HG02588 (cell line): ENCODE data around the gene DFFB.

ENCODE experiments used
- ATAC-seq: cut with Tn5 transposase; IDR thresholded peaks from one replicate; pipeline ENCODE4 v1.9.1; 2021; ENCODE audit warnings: mild to moderate bottlenecking, moderate library complexity; ENCODE audit not compliant: unreplicated experiment

DFFB gene

GRCh38 chr1:3828391-3828790 lies 28.9 kb upstream of the DFFB start:
- no peak for ATAC-seq

- ATAC-seq = no peak
Measured at GRCh38 chr1:3831689-3832088, 25.6 kb upstream of the DFFB start.

GRCh38 chr1:3834701-3835100 lies 22.6 kb upstream of the DFFB start:
- ATAC-seq = no peak

- no peak for ATAC-seq
Measured at GRCh38 chr1:3836421-3836820, 20.9 kb upstream of the DFFB start.

GRCh38 chr1:3837200-3837599 lies 20.1 kb upstream of the DFFB start:
- no peak for ATAC-seq

GRCh38 chr1:3837685-3838084 lies 19.6 kb upstream of the DFFB start:
- ATAC-seq = no peak

- ATAC-seq = no peak
Measured at GRCh38 chr1:3838788-3839187, 18.5 kb upstream of the DFFB start.

GRCh38 chr1:3841491-3841890 lies 15.8 kb upstream of the DFFB start:
- no peak for ATAC-seq

- ATAC-seq = no peak
Measured at GRCh38 chr1:3842912-3843311, 14.4 kb upstream of the DFFB start.

- no peak for ATAC-seq
Measured at GRCh38 chr1:3846541-3846940, 10.7 kb upstream of the DFFB start.

GRCh38 chr1:3847081-3847480 lies 10.2 kb upstream of the DFFB start:
- ATAC-seq = no peak

GRCh38 chr1:3850857-3851256 lies 6.4 kb upstream of the DFFB start:
- ATAC-seq = no peak

GRCh38 chr1:3851292-3851691 lies 6.0 kb upstream of the DFFB start:
- no peak for ATAC-seq

GRCh38 chr1:3852091-3852490 lies 5.2 kb upstream of the DFFB start:
- ATAC-seq = no peak

- no peak for ATAC-seq
Measured at GRCh38 chr1:3852711-3853485, 4.4 kb upstream of the DFFB start.

GRCh38 chr1:3857791-3858129 lies 484 bp downstream of the DFFB start:
- no peak for ATAC-seq

GRCh38 chr1:3858231-3858981 lies 1.1 kb downstream of the DFFB start:
- no peak for ATAC-seq

- ATAC-seq = no peak
Measured at GRCh38 chr1:3863231-3863935, 6.1 kb downstream of the DFFB start.

GRCh38 chr1:3864884-3865283 lies 7.6 kb downstream of the DFFB start:
- no peak for ATAC-seq

GRCh38 chr1:3865606-3866160 lies 8.4 kb downstream of the DFFB start:
- ATAC-seq = no peak

- no peak for ATAC-seq
Measured at GRCh38 chr1:3868464-3869006, 11.3 kb downstream of the DFFB start.
